ENCODE data around the gene GOLPH3.
"Not testable (repeated sequence)": the region's sequence is repeated elsewhere in the genome, so short reads cannot be mapped to it uniquely, and the experiment has no call there.

Gene GOLPH3

DNA sequence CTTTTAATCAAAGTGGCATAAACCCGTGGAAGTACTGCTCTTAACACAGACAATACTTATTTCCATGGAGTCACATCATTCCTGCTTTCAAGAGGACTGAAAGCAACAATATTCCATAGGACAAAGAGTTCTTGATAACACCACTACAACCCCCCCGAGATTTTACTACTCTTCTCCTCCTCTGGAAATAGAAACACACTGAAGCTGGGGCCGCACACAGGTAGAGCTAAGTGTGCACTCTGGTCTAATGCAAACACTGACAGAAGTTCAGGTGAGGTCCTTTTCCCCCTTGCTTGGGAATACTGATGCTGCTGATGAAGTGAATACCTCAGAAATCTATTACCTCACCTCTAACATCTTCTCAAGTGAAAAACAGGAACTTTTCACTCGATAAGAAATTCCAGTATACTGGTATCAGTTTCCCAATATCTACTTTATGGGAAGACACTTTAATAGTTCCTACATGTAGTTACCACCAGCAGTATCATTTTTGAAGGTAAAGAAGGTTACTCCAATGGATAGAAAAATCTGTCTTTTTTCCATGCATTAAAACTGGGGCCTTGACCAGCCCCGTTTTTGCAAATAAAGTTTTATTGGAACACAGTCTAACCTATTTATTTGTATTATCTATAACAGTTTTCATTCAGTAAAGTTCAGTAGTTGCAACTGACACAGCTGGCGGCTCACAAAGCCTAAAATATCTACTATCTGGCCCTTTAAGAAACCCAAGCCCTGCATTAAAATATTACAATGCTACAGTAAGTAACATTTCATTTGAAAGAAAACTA, 50.0 kb downstream of the GOLPH3 start:
- no peak overlapping the region for H3K27ac ChIP-seq

GRCh38 chr5:32123058-32123805, 50.9 kb downstream of the GOLPH3 start:
- no peak overlapping the region for H3K27ac ChIP-seq
- H3K4me3 ChIP-seq: no peak overlapping the region
- DNase-seq (ENCODE audit: low spot score): no peak
- TF ChIP-seq CTCF (IDR thresholded peaks at IDR 0.05): no peak

More for the DNA sequence above, 50.0 kb downstream of the GOLPH3 start:
- DNase-seq (ENCODE audit: low spot score): no peak
- TF ChIP-seq CTCF (IDR thresholded peaks at IDR 0.05): no peak
- no peak overlapping the region for H3K4me3 ChIP-seq

DNA sequence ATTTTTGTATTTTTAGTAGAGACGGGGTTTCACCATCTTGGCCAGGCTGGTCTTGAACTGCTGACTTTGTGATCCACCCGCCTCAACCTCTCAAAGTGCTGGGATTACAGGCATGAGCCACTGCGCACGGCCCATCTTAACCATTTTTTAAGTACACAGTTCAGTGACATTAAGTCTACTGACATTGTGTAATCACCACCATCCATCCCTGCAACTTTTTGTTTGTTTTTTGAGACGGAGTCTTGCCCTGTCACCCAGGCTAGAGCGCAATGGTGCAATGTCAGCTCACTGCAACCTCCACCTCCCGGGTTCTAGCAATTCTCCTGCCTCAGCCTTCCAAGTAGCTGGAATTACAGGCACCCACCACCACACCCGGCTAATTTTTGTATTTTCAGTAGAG, 55.2 kb downstream of the GOLPH3 start:
- not testable (repeated sequence) for DNase-seq (ENCODE audit: low spot score); H3K27ac ChIP-seq; H3K4me3 ChIP-seq

DNA sequence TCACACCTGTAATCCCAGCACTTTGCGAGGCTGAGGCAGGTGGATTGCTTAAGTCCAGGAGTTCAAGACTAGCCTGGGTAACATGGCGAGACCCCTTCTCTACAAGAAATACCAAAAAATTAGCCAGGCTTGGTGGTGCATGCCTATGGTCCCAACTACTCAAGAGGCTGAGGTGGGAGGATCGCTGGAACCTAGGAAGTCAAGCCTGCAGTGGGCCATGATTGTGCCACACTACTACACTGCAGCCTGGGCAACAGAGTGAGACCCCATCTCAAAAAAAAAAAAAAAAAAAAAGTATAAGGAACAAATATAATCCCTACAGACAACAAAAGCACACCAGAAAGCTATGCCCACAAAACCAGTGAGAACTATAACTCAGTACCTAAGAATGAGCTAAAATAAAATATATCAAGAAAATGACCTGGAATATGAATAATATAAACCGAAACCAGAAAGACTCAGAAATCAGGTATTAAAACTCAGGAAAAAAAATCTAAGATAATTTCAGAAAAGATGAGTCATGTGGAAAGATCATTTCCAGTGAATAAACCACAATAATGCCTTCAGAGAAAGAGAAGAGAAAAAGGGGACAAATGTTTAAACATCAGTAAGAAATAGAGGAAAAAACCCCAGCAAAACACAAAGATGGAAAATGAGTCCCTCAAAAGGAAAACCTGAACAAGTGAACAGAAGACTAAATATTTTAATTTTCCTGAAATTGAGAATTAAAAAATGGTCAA, 57.4 kb downstream of the GOLPH3 start:
- TF ChIP-seq CTCF (IDR thresholded peaks at IDR 0.05): no peak
- no peak overlapping the region for H3K27ac ChIP-seq
- no peak overlapping the region for H3K4me3 ChIP-seq
- no peak for DNase-seq (ENCODE audit: low spot score)

DNA sequence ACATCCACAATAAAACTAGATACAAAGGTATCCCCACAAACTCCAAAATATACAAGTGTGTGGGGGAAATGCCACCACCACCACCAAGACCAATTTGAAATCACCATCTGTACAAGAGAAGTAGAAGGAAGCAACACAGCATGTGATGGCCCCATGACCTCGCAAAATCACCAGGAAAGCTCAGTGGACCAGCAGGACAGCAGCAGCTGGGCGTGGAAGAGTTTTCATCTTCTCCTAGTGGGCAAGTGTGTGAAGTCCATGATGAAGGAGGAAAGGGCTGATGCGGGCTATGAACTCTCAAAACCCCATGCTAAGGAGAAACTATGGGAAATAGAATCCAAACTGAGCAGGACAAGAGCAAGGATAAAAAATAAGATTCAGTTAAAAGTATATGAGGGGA, 58.1 kb downstream of the GOLPH3 start:
- DNase-seq (ENCODE audit: low spot score): no peak
- no peak for TF ChIP-seq CTCF (IDR thresholded peaks at IDR 0.05)
- Histone ChIP-seq H3K4me3 (no peak overlapping the region), H3K27ac (no peak overlapping the region)

DNA sequence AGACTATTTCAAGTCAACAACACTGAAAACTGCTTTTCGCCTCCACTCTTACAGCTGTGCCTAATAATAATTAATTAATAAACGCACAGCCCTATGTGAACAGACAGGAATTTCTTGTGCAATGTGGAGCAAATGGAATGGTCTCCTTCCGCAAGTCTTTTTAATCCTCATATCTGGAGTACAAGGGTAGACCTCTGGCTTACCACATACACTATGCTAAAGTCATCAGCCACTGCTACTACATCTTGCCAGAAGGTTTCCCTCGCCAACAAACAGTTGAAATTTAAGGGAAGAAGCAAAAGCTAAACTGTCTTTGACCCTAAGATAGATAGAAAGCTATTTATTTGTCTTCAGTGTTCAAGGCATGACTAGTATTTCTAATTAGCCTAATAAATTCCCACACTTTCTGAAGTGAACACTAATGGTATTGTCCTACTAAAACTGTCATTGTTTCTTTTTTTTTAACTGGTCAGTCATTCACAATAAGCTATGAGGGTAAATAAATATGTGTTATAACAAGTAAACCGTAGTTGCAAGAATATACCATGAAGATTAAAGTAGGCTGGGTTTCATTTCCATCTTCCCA, 63.9 kb downstream of the GOLPH3 start:
- no peak for TF ChIP-seq CTCF (IDR thresholded peaks at IDR 0.05)
- Histone ChIP-seq H3K27ac (no peak overlapping the region), H3K4me3 (no peak overlapping the region)
- DNase-seq (ENCODE audit: low spot score): no peak

DNA sequence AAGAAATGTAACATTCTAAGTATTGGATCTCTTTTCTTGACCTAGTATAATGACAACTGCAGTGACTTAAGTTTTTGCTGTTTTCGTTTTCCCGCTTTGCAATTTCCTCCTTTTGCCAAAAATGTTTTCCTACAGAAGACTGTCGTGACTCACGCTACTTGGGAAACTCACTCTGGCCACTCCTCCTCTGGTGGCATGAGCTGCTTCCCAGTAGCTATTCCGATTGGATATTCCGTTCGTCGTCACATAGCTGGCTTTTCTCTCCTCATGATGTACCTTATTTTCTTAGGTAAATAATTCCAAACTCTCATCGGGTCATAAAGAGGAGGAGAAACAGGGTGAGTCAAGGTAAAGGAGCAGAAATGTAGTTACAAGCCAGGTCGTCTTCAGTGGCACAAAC, 64.9 kb downstream of the GOLPH3 start:
- no peak for DNase-seq (ENCODE audit: low spot score)
- Histone ChIP-seq H3K4me3 (no peak overlapping the region), H3K27ac (no peak overlapping the region)
- TF ChIP-seq CTCF (IDR thresholded peaks at IDR 0.05): no peak
